ENCODE data around the gene PFDN1. TPM values are rescaled to one million over a fixed set of nuclear protein-coding genes. Genes with fewer than 3 reads are reported as not detected.
A peak's percentile ranks its signal among the peaks of the same experiment; 100 is the strongest.

Gene PFDN1
- total RNA-seq, 1 experiment from 2014 or later, result 69.1 TPM

DNA sequence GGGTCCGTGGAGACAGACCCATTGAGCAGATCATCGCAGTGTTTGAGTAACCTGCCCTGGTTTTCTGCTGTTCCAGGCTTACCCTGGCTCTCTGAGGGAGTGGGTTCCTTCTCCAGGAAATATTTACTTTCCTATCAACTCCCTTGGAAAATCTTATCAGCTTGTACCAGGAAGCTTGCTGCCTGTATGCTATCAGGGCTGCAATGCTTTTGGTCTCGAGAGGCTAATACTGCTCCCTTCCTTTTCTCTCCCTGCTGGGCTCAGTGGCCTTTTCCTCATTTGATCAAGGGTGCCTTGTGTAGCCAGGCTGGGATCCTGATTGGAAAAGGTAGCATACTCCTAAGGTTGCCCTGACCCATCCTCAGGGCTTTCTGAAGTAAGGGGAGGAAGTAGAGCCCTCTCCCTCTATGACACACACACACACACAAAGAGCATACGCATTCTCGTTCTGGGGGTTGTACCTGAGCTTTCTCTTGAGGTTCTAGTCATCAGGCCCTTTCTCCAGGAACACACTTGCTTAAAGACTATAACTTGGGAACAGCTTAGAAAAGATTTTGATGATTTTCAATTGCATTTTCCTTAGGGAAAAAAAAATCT lies 86.3 kb downstream of the PFDN1 start:
- H3K9me3 ChIP-seq (ENCODE audit: insufficient read depth, low read depth), result no peaks in the 10 kb centered on the region
- CTCF ChIA-PET, result no interaction called here

DNA sequence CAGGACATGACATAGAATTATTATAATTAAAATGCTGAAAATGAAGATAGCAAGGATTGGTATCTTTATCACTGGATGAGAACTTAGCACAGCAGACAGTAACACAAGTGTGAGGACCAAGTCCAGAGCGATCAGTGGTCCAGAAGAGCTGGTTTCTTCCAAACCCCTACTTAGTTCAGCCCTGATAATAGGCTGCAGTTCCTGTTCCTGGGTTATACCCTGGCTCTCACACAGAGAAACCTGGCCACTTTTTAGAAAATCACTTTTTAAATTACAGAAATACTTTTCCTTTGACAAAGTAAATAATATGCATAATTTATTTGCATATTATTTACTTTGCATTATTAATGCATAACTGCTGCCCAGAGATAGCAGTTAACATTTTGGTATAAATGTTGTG lies 87.6 kb downstream of the PFDN1 start:
- Histone ChIP-seq H3K27me3 (ENCODE audit: insufficient read depth, low read depth) (no peaks in the 10 kb centered on the region), H3K4me3 (no peak overlapping the region), H3K27ac (no peak overlapping the region), H3K9me3 (ENCODE audit: insufficient read depth, low read depth) (no peaks in the 10 kb centered on the region), H3K4me2 (peak overlapping the region; percentile 10; the same call in 1 of the 2 replicates), H3K79me2 (ENCODE audit: low read depth) (no peaks in the 10 kb centered on the region), H4K20me1 (ENCODE audit: insufficient read depth) (peaks cover 7% of the 10 kb centered on the region; the same call in 1 of the 2 replicates), H3K9me2 (ENCODE audit: insufficient read depth) (no peaks in the 10 kb centered on the region), H3K36me3 (ENCODE audit: low read depth) (no peaks in the 10 kb centered on the region), H3K4me1 (replicated peaks; ENCODE audit: insufficient read depth) (peaks cover 25% of the 10 kb centered on the region), H2AFZ (no peak overlapping the region), H3F3A (ENCODE audit: insufficient read depth, low read depth) (peaks cover 11% of the 10 kb centered on the region; the same call in 1 of the 2 replicates)
- intact Hi-C loops (cut with micrococcal nuclease; ENCODE audit: unreplicated experiment), result loop anchor here (2.0 kb wide), 1 partner anchor 38 kb away; no protein-coding TSS in a partner anchor
- BruUV-seq (replicated peaks), result no TSS peak
- TF ChIP-seq, protein P1, sequence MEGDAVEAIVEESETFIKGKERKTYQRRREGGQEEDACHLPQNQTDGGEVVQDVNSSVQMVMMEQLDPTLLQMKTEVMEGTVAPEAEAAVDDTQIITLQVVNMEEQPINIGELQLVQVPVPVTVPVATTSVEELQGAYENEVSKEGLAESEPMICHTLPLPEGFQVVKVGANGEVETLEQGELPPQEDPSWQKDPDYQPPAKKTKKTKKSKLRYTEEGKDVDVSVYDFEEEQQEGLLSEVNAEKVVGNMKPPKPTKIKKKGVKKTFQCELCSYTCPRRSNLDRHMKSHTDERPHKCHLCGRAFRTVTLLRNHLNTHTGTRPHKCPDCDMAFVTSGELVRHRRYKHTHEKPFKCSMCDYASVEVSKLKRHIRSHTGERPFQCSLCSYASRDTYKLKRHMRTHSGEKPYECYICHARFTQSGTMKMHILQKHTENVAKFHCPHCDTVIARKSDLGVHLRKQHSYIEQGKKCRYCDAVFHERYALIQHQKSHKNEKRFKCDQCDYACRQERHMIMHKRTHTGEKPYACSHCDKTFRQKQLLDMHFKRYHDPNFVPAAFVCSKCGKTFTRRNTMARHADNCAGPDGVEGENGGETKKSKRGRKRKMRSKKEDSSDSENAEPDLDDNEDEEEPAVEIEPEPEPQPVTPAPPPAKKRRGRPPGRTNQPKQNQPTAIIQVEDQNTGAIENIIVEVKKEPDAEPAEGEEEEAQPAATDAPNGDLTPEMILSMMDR (conservative IDR thresholded peaks at IDR 0.05), result no peak
- no peak for TF ChIP-seq EZH2 (IDR thresholded peaks at IDR 0.05; ENCODE audit: low read depth)
- ChIA-PET POLR2A (ENCODE audit: unreplicated experiment) (no interaction called here), CTCF (interaction anchor here (0.6 kb wide), 1 partner anchor 25 kb away, joined by 3 read pairs; no protein-coding TSS in a partner anchor)
- no peak for DNase-seq

More for the DNA sequence above, 86.3 kb downstream of the PFDN1 start:
- DNase-seq, result no peak
- POLR2A ChIA-PET (ENCODE audit: unreplicated experiment), result no interaction called here
- H2AFZ ChIP-seq, result no peak overlapping the region
- H3K36me3 ChIP-seq (ENCODE audit: low read depth), result 0 out of 2 replicates have a peak, but pooled peaks cover 4% of the 10 kb centered on the region
- BruUV-seq (replicated peaks), result no TSS peak
- H3K79me2 ChIP-seq (ENCODE audit: low read depth), result no peaks in the 10 kb centered on the region
- H3K27me3 ChIP-seq (ENCODE audit: insufficient read depth, low read depth), result no peaks in the 10 kb centered on the region
- no peak overlapping the region for H3K4me3 ChIP-seq
- peaks cover 38% of the 10 kb centered on the region for H3K4me1 ChIP-seq (replicated peaks; ENCODE audit: insufficient read depth)
- H3F3A ChIP-seq (ENCODE audit: insufficient read depth, low read depth), result peaks cover 20% of the 10 kb centered on the region; the same call in 1 of the 2 replicates
- no peak for TF ChIP-seq EZH2 (IDR thresholded peaks at IDR 0.05; ENCODE audit: low read depth)
- TF ChIP-seq, protein P1 (conservative IDR thresholded peaks at IDR 0.05), result no peak
- no peak overlapping the region for H3K4me2 ChIP-seq
- intact Hi-C loops (cut with micrococcal nuclease; ENCODE audit: unreplicated experiment), result no loop called here
- H3K9me2 ChIP-seq (ENCODE audit: insufficient read depth), result no peaks in the 10 kb centered on the region
- no peak overlapping the region for H3K27ac ChIP-seq
- peaks cover 7% of the 10 kb centered on the region; the same call in 1 of the 2 replicates for H4K20me1 ChIP-seq (ENCODE audit: insufficient read depth)

DNA sequence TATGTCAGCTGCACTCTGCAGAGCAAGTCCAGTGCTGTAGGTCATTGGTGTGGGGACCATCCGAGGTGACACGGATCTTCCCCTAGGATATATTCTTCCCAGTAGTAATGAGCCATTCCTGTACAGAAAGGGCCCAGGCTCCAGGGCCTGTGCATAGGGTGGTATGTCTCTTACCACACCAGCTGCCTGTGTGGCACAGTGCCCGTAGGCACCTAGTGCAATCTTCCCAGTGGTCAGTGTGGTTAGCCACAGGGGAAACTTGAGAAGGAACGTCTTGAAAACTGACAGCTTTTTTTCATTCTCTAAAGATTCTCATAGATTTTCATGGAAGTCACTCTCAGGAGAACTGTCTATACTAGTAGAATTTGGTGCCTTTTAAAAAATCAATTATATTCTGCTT lies 88.1 kb downstream of the PFDN1 start:
- CTCF ChIA-PET, result interaction anchor here (0.5 to 1.0 kb wide), 3 partner anchors 25 to 1377 kb away, joined by 3 to 4 read pairs (median 3); no protein-coding TSS in a partner anchor
- no peaks in the 10 kb centered on the region for H3K9me2 ChIP-seq (ENCODE audit: insufficient read depth)
- peaks cover 20% of the 10 kb centered on the region for H3K4me1 ChIP-seq (replicated peaks; ENCODE audit: insufficient read depth)
- no TSS peak for BruUV-seq (replicated peaks)
- no peak for TF ChIP-seq EZH2 (IDR thresholded peaks at IDR 0.05; ENCODE audit: low read depth)
- TF ChIP-seq, protein P1 (conservative IDR thresholded peaks at IDR 0.05), result no peak
- H4K20me1 ChIP-seq (ENCODE audit: insufficient read depth), result peaks cover 7% of the 10 kb centered on the region; the same call in 1 of the 2 replicates
- no peaks in the 10 kb centered on the region for H3K79me2 ChIP-seq (ENCODE audit: low read depth)
- POLR2A ChIA-PET (ENCODE audit: unreplicated experiment), result no interaction called here
- H3K36me3 ChIP-seq (ENCODE audit: low read depth), result no peaks in the 10 kb centered on the region
- no peak overlapping the region for H3K4me2 ChIP-seq
- H3F3A ChIP-seq (ENCODE audit: insufficient read depth, low read depth), result peaks cover 8% of the 10 kb centered on the region; the same call in 1 of the 2 replicates
- no peak overlapping the region for H3K27ac ChIP-seq
- no peak overlapping the region for H2AFZ ChIP-seq
- H3K27me3 ChIP-seq (ENCODE audit: insufficient read depth, low read depth), result no peaks in the 10 kb centered on the region
- intact Hi-C loops (cut with micrococcal nuclease; ENCODE audit: unreplicated experiment), result loop anchor here (2.0 kb wide), 1 partner anchor 38 kb away; no protein-coding TSS in a partner anchor
- H3K4me3 ChIP-seq, result no peak overlapping the region
- H3K9me3 ChIP-seq (ENCODE audit: insufficient read depth, low read depth), result no peaks in the 10 kb centered on the region
- peak; percentile 69 to 73 for DNase-seq
